Brain pericyte (primary cell): ENCODE measurements around the gene ASCL1.

Experiments used
- DNase-seq: peaks from one replicate; pipeline ENCODE4 v3.0.0-alpha.2; 2012; ENCODE audit warnings: low read depth, low spot score

The ASCL1 gene

GRCh38 chr12:102977945-102978706 is 20.7 kb downstream of the ASCL1 start:
- DNase-seq, result no peak

DNA sequence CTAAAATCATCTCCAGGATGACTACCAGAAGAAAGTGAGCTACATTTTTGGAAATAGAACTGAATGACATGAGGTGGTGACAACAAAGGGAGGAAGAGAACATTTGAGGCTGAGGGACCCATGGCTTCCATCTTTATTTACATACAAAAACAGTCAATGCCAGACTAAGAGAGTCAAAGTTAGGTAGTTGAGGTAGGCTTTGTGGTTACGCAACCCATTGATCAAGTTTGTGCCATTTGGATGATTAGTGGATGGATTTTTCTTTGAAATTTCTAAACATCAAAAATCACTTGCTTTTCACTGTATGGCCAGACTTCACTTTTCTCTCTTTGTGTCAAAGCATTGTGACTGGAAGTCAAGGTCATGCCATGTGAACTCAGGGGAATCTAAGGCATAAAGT is 22.9 kb downstream of the ASCL1 start:
- DNase-seq, result no peak

DNA sequence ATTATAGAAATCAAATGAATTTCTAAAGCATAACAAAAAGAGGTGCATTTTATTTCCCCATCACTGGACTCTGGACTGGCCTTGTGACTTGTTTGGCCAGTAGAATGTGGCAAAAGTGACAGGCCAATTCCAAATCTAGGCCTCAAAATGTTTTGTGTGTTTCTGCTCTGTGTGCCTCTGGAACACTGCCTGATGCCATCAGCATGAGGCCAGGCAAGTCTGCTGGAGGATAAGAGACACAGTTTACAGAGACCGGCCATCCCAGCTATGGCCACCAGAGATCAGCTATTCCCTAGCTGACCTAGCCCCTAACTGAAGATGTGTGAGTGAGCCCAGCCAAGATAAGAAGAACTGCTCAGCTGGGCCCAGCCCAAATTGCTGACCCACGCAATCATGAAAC is 32.9 kb downstream of the ASCL1 start:
- no peak for DNase-seq

DNA sequence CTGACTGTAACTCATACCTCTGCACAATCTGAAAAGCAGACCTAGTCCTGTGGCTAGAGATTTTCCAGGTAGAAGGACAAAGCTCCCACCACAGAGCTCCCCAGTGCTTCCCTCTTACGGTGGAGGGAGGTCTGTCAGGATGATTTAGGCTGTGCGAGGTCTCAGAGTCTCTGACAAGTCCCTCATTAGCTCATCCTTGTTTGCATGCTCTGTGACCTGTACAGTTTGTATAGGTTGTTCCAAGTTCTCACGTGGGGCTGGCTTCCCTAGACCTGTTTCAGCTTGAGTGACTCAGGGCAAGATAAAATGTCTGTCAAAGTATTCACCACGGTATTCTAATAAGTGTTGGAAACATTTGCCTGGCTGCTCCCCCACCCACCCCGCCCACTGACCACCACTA is 34.8 kb downstream of the ASCL1 start:
- DNase-seq, result no peak

DNA sequence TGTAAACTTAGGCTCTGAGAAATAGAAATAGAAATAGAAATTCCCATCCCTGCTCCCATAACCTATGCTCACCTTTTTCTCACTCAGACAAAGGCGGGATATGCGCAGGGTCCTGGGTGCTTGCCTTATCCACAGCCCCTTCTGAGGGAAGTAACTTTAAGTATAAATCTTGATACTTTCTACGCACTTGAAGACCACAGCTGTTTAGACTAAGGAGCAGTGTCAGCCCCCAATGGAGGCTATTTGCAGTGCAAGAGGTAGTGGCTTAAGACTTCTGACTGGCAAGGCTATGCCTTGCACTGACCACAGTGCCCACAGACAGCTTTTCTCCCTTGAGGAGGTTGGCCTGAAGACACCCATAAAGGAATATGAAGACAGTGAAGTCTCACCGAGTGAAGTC is 35.2 kb downstream of the ASCL1 start:
- no peak for DNase-seq

GRCh38 chr12:102993537-102993936 is 36.1 kb downstream of the ASCL1 start:
- DNase-seq, result no peak

DNA sequence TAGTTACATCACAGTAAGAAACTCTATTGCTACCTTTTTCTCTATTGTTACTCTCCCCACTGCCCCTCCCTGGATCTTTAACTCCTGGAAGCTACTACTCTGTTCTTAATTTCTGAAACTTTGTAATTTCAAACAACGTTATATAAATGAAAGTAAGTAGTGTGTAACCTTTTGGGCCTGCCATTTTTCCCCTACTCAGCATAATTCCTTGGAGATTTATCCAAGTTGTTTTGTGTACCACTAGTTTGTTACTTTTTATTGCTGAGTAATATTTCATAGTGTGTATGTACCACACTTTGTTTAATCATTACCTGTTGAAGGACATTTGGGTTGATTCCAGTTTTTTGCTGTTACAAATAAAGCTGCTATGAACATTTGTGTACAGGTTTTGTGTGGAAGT is 37.9 kb downstream of the ASCL1 start:
- DNase-seq, result no peak
